ENCODE results near the gene CDPF1. TPM values are rescaled to one million over a fixed set of nuclear protein-coding genes. Genes with fewer than 3 reads are reported as not detected.

Gene CDPF1
- total RNA-seq, 2 donors from 2014 or later = 16.2 to 20.6 TPM

DNA sequence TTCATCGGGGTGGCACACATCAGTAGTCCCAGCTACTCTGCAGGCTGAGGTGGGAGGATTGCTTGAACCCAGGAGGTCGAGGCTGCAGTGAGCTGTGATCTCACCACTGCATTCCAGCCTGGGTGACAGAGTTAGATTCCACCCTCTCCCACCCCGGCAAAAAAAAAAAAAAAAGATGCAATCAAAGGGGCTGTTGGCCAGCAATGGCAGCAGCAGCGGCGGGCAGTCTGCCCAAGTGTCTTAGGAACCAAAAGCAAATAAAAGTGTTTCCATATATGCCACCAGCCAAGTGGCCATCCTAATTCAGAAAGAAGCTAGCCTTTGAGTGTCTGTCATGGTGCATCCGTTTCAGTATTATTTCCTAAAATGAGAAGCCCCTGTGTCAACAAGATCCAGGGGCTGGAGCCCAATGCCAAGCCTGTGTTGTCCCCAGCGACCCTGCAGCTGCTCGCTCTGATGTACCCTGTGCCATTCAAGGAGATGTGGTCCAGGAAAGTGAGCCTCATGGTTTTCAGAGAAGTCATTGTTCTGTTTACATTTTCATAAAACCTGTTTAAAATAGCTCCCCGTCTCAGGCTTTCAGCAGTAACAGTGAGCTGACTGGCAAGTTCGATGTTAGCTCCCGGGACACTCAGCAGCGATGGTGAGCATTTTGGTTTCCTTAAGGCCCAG lies 12.5 kb downstream of the CDPF1 start:
- WGBS = 45% methylated on average over 12 of the region's 12 CpGs
- H3K27ac ChIP-seq = no peak overlapping the region
- no peaks in the 10 kb centered on the region for H3K9me3 ChIP-seq
- intact Hi-C loops (cut with DNase I) = no loop called here
- DNase-seq (ENCODE audit: low spot score) = no peak
- H3K36me3 ChIP-seq = no peaks in the 10 kb centered on the region
- TF ChIP-seq, protein P1, sequence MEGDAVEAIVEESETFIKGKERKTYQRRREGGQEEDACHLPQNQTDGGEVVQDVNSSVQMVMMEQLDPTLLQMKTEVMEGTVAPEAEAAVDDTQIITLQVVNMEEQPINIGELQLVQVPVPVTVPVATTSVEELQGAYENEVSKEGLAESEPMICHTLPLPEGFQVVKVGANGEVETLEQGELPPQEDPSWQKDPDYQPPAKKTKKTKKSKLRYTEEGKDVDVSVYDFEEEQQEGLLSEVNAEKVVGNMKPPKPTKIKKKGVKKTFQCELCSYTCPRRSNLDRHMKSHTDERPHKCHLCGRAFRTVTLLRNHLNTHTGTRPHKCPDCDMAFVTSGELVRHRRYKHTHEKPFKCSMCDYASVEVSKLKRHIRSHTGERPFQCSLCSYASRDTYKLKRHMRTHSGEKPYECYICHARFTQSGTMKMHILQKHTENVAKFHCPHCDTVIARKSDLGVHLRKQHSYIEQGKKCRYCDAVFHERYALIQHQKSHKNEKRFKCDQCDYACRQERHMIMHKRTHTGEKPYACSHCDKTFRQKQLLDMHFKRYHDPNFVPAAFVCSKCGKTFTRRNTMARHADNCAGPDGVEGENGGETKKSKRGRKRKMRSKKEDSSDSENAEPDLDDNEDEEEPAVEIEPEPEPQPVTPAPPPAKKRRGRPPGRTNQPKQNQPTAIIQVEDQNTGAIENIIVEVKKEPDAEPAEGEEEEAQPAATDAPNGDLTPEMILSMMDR (IDR thresholded peaks at IDR 0.05) = no peak
- TF ChIP-seq POLR2AphosphoS5 (IDR thresholded peaks at IDR 0.05) = no peak
- no peak for TF ChIP-seq POLR2A (IDR thresholded peaks at IDR 0.05)
- H3K4me3 ChIP-seq = no peak overlapping the region
- no peaks in the 10 kb centered on the region for H3K27me3 ChIP-seq (replicated peaks; ENCODE audit: insufficient read depth)
- H3K4me1 ChIP-seq (replicated peaks) = no peaks in the 10 kb centered on the region

DNA sequence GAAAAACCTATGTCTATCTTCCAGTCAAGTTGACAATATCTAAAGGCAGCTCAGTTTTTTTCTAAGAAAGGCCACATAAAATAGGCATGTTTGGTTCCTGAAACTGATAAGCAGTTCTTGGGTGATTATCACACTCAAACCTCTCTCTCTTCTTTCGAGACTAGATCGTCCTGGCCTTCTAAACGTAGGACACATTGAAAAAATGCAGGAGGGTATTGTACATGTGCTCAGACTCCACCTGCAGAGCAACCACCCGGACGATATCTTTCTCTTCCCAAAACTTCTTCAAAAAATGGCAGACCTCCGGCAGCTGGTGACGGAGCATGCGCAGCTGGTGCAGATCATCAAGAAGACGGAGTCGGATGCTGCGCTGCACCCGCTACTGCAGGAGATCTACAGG lies 15.1 kb downstream of the CDPF1 start:
- TF ChIP-seq POLR2AphosphoS5 (IDR thresholded peaks at IDR 0.05) (no peak), POLR2A (IDR thresholded peaks at IDR 0.05) (no peak)
- TF ChIP-seq, protein P1 (IDR thresholded peaks at IDR 0.05) = no peak
- DNase-seq (ENCODE audit: low spot score) = no peak
- no peak overlapping the region for H3K27ac ChIP-seq
- H3K27me3 ChIP-seq (replicated peaks; ENCODE audit: insufficient read depth) = no peaks in the 10 kb centered on the region
- no peaks in the 10 kb centered on the region for H3K36me3 ChIP-seq
- 93% methylated on average over 12 of the region's 12 CpGs for WGBS
- intact Hi-C loops (cut with DNase I) = no loop called here
- no peaks in the 10 kb centered on the region for H3K4me1 ChIP-seq (replicated peaks)
- no peaks in the 10 kb centered on the region for H3K9me3 ChIP-seq
- H3K4me3 ChIP-seq = no peak overlapping the region

DNA sequence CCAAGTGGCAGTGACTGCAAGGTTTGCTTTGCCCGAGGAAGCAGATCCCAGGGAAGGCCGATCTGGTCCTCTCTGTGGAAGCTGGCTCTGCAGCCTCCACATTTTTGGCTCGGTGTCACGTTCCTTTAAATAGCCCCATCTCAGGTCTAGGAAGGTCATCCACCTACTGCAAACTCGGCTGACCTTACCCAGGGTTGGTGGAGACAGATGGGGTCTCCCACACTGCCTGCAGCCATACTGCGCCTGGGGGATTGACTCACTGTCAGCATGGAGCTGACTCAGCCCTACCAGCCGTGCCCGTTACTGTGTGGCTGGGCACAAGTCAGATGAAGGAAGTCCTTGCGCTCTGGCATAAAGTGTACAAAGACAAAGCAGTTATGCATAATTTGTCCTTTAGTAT lies 16.9 kb downstream of the CDPF1 start:
- Histone ChIP-seq H3K27ac (no peak overlapping the region), H3K4me3 (no peak overlapping the region), H3K36me3 (no peaks in the 10 kb centered on the region), H3K27me3 (replicated peaks; ENCODE audit: insufficient read depth) (no peaks in the 10 kb centered on the region), H3K9me3 (no peaks in the 10 kb centered on the region), H3K4me1 (replicated peaks) (no peaks in the 10 kb centered on the region)
- 52% methylated on average over 9 of the region's 9 CpGs for WGBS
- DNase-seq (ENCODE audit: low spot score) = no peak
- no peak for TF ChIP-seq POLR2A (IDR thresholded peaks at IDR 0.05)
- TF ChIP-seq, protein P1 (IDR thresholded peaks at IDR 0.05) = no peak
- intact Hi-C loops (cut with DNase I) = no loop called here

DNA sequence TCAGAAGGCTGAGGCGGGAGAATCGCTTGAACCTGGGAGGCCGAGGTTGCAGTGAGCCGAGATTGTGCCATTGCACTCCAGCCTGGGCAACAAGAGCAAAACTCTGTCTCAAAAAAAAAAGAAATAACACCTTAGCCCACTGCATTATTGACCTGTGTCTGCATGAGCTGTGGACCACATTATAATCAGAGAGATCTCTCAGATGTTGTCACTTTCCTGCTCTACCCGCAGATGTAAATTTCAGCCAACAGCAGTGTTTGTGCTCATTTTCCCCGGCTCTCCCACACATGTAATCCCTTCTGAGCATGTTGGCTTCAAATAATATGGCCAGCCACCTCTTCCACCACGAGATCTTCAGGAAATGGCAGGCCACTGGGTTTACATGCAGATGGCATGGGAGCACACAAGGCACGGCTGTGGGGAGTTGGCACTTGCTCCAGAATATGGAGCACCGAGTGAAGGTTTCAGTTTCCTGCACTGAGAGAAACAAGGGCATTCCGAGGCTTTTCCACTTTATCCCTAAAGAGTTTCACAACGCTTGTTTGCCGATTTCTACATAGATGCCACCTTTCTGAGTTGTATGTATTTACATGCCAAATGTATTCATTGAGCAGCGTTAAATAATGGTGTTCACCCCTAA lies 19.7 kb downstream of the CDPF1 start:
- no peak for TF ChIP-seq POLR2AphosphoS5 (IDR thresholded peaks at IDR 0.05)
- no peak for TF ChIP-seq POLR2A (IDR thresholded peaks at IDR 0.05)
- TF ChIP-seq, protein P1 (IDR thresholded peaks at IDR 0.05) = no peak
- no peak for DNase-seq (ENCODE audit: low spot score)
- Histone ChIP-seq H3K27ac (no peak overlapping the region), H3K4me3 (no peak overlapping the region), H3K9me3 (no peaks in the 10 kb centered on the region), H3K4me1 (replicated peaks) (no peaks in the 10 kb centered on the region), H3K27me3 (replicated peaks; ENCODE audit: insufficient read depth) (no peaks in the 10 kb centered on the region), H3K36me3 (no peaks in the 10 kb centered on the region)
- WGBS = 86% methylated on average over 13 of the region's 13 CpGs
- intact Hi-C loops (cut with DNase I) = no loop called here

DNA sequence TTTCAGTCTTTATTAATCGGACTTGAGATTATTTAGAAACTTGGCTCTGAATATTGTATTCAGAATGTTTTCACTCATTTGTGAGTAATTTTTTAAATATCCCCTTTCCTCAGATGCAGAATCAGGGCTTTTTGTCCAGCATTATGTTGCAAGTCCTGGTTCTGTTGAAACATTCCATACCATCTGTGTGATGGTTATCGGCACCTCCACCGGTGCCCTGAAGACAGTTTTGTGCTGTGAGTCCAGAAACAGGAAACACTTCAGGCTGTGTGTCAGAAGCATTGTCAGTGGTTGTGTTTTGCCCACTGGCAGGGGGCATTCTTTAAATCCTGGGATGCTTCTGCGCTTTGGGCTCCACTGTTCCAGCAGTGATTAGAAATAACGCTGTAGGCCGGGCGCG lies 20.4 kb downstream of the CDPF1 start:
- Histone ChIP-seq H3K9me3 (no peaks in the 10 kb centered on the region), H3K4me3 (no peak overlapping the region), H3K36me3 (no peaks in the 10 kb centered on the region), H3K4me1 (replicated peaks) (no peaks in the 10 kb centered on the region), H3K27me3 (replicated peaks; ENCODE audit: insufficient read depth) (no peaks in the 10 kb centered on the region), H3K27ac (no peak overlapping the region)
- no peak for DNase-seq (ENCODE audit: low spot score)
- intact Hi-C loops (cut with DNase I) = no loop called here
- 94% methylated on average over 8 of the region's 8 CpGs for WGBS
- no peak for TF ChIP-seq POLR2A (IDR thresholded peaks at IDR 0.05)
- TF ChIP-seq, protein P1 (IDR thresholded peaks at IDR 0.05) = no peak
- no peak for TF ChIP-seq POLR2AphosphoS5 (IDR thresholded peaks at IDR 0.05)

Measured in prostate gland (tissue), 2 donors.